HepG2 (cell line): ENCODE data around the gene PIWIL4. TPM values are rescaled to one million over a fixed set of nuclear protein-coding genes. Genes with fewer than 3 reads are reported as not detected.

ENCODE experiments used
- FOXC1 ChIP-seq: sonication (generic); formaldehyde crosslinking; IDR thresholded peaks from 2 replicates; pipeline ENCODE4 v1.8.0; 2022; ENCODE audit warnings: mild to moderate bottlenecking, missing genetic modification reagents, borderline replicate concordance
- HDAC1 ChIP-seq: sonication (generic); formaldehyde crosslinking; IDR thresholded peaks from 2 replicates; pipeline ENCODE4 v1.5.1; 2020; ENCODE audit warnings: mild to moderate bottlenecking, missing genetic modification reagents
- HIVEP1 ChIP-seq: sonication (generic); formaldehyde crosslinking; IDR thresholded peaks from 2 replicates; pipeline ENCODE4 v1.4.0; 2020; ENCODE audit warnings: mild to moderate bottlenecking, missing genetic modification reagents
- HNRNPLL ChIP-seq: fragments of 200-400 bp; formaldehyde crosslinking; IDR thresholded peaks from 2 replicates; pipeline ENCODE4 v1.6.1; 2017; ENCODE audit warnings: mild to moderate bottlenecking, low read depth, low read length; ENCODE audit not compliant: poor library complexity, severe bottlenecking
- NFYC ChIP-seq: IDR thresholded peaks from 2 replicates; pipeline ENCODE4 v1.6.1; 2016; ENCODE audit warnings: missing genetic modification reagents, missing compliant biosample characterization
- ZBTB38 ChIP-seq: sonication (generic); formaldehyde crosslinking; IDR thresholded peaks from 2 replicates; pipeline ENCODE4 v1.5.1; 2020; ENCODE audit warnings: mild to moderate bottlenecking, missing genetic modification reagents
- ZGPAT ChIP-seq: IDR thresholded peaks from 2 replicates; pipeline ENCODE4 v1.6.1; 2016; ENCODE audit warnings: mild to moderate bottlenecking
- ZNF225 ChIP-seq: sonication (generic); formaldehyde crosslinking; IDR thresholded peaks from 2 replicates; pipeline ENCODE4 v1.4.0; 2020; ENCODE audit warnings: mild to moderate bottlenecking, missing genetic modification reagents
- ZNF329 ChIP-seq: sonication (generic); formaldehyde crosslinking; IDR thresholded peaks from 2 replicates; pipeline ENCODE4 v1.9.0; 2021; ENCODE audit warnings: low read depth, mild to moderate bottlenecking, missing genetic modification reagents
- ZNF496 ChIP-seq: sonication (generic); formaldehyde crosslinking; IDR thresholded peaks from 2 replicates; pipeline ENCODE4 v1.8.1; 2023; ENCODE audit warnings: mild to moderate bottlenecking, moderate library complexity, missing genetic modification reagents; ENCODE audit not compliant: insufficient replicate concordance
- ZNF709 ChIP-seq: sonication (generic); formaldehyde crosslinking; IDR thresholded peaks from 2 replicates; pipeline ENCODE4 v1.5.0; 2020; ENCODE audit warnings: mild to moderate bottlenecking, missing genetic modification reagents
- ZNF777 ChIP-seq: sonication (generic); formaldehyde crosslinking; IDR thresholded peaks from 2 replicates; pipeline ENCODE4 v1.4.0; 2020; ENCODE audit warnings: missing genetic modification reagents
- polyA plus RNA-seq, 8 experiments: library from polyadenylated mRNA; depleted of rRNA in 3 of 8; stranded (reverse) in 7 of 8; unstranded in 1 of 8; fragments of >200 nt; fragmentation: Illumina TruSeq in 4 of 8; extraction: Trizol in 4 of 8; gene quantifications; 2 replicates each; pipeline versions ENCODE4 v1.2.1 to v1.2.3, GENCODE V29; 2011 to 2016; ENCODE audit warnings: low read depth in 4 of 8, missing spikeins in 1 of 8, mixed read lengths in 1 of 8; ENCODE audit not compliant: insufficient read depth in 1 of 8
- total RNA-seq, 5 experiments: library from RNA; depleted of rRNA; stranded (reverse); fragments of >200 nt; fragmentation: Illumina TruSeq; extraction: Trizol; gene quantifications; 2 replicates each; pipeline ENCODE4 v1.2.3, GENCODE V29; 2016; ENCODE audit warnings: low read depth in 1 of 5
- TF ChIP-seq, protein P1 (sequence below): sonication (generic); formaldehyde crosslinking; IDR thresholded peaks from 2 replicates; pipeline ENCODE4 v1.4.0; 2020; ENCODE audit warnings: missing genetic modification reagents, low read depth, mild to moderate bottlenecking, borderline replicate concordance
- TF ChIP-seq, protein P2 (sequence below): IDR thresholded peaks from 2 replicates; pipeline ENCODE4 v1.4.0; 2020; ENCODE audit warnings: mild to moderate bottlenecking, missing genetic modification reagents
- TF ChIP-seq, protein P3 (sequence below): sonication (generic); formaldehyde crosslinking; IDR thresholded peaks from 2 replicates; pipeline ENCODE4 v1.4.0; 2020; ENCODE audit warnings: low read depth, mild to moderate bottlenecking, missing genetic modification reagents
- TF ChIP-seq, protein P4 (sequence below): sonication (generic); formaldehyde crosslinking; IDR thresholded peaks from 2 replicates; pipeline ENCODE4 v1.5.0; 2020; ENCODE audit warnings: missing genetic modification reagents

PIWIL4 gene
- total and polyA plus RNA-seq, 2 of the 13 experiments (the other 11 are each of a cell fraction or from before 2014, with no cell fraction given): 0.08 TPM; not detected in 1

GRCh38 chr11:94543695-94544645 lies 23.2 kb upstream of the PIWIL4 start, which contains the start of gene FUT4 (continued):
- TF ChIP-seq HNRNPLL (peak; percentile 67), ZNF225 (peak; percentile 81; the same call in 1 of the 2 replicates), ZBTB38 (CRISPR knock-in tag) (no peak), FOXC1 (CRISPR knock-in tag) (peak; percentile 40; the same call in 1 of the 2 replicates), ZGPAT (CRISPR knock-in tag) (peak; percentile 60; the same call in 1 of the 2 replicates), NFYC (CRISPR knock-in tag) (0 out of 2 replicates have a peak, but pooled peaks have one; percentile 27), HDAC1 (CRISPR knock-in tag) (peak; percentile 30; the same call in 1 of the 2 replicates), ZNF496 (no peak), ZNF709 (CRISPR knock-in tag) (peak; percentile 88), ZNF777 (CRISPR knock-in tag) (peak; percentile 57; the same call in 1 of the 2 replicates), ZNF329 (0 out of 2 replicates have a peak, but pooled peaks have one; percentile 44), HIVEP1 (CRISPR knock-in tag) (0 out of 2 replicates have a peak, but pooled peaks have one; percentile 21)
- TF ChIP-seq, protein P1, sequence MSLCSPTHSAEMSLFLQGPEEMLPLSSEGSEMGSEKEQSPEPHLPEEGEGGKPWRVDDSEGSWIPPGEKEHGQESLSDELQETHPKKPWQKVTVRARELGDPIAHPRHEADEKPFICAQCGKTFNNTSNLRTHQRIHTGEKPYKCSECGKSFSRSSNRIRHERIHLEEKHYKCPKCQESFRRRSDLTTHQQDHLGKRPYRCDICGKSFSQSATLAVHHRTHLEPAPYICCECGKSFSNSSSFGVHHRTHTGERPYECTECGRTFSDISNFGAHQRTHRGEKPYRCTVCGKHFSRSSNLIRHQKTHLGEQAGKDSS (CRISPR knock-in tag): 0 out of 2 replicates have a peak, but pooled peaks have one; percentile 47
- TF ChIP-seq, protein P2, sequence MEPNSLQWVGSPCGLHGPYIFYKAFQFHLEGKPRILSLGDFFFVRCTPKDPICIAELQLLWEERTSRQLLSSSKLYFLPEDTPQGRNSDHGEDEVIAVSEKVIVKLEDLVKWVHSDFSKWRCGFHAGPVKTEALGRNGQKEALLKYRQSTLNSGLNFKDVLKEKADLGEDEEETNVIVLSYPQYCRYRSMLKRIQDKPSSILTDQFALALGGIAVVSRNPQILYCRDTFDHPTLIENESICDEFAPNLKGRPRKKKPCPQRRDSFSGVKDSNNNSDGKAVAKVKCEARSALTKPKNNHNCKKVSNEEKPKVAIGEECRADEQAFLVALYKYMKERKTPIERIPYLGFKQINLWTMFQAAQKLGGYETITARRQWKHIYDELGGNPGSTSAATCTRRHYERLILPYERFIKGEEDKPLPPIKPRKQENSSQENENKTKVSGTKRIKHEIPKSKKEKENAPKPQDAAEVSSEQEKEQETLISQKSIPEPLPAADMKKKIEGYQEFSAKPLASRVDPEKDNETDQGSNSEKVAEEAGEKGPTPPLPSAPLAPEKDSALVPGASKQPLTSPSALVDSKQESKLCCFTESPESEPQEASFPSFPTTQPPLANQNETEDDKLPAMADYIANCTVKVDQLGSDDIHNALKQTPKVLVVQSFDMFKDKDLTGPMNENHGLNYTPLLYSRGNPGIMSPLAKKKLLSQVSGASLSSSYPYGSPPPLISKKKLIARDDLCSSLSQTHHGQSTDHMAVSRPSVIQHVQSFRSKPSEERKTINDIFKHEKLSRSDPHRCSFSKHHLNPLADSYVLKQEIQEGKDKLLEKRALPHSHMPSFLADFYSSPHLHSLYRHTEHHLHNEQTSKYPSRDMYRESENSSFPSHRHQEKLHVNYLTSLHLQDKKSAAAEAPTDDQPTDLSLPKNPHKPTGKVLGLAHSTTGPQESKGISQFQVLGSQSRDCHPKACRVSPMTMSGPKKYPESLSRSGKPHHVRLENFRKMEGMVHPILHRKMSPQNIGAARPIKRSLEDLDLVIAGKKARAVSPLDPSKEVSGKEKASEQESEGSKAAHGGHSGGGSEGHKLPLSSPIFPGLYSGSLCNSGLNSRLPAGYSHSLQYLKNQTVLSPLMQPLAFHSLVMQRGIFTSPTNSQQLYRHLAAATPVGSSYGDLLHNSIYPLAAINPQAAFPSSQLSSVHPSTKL (CRISPR knock-in tag): peak; percentile 17; the same call in 1 of the 2 replicates
- TF ChIP-seq, protein P3, sequence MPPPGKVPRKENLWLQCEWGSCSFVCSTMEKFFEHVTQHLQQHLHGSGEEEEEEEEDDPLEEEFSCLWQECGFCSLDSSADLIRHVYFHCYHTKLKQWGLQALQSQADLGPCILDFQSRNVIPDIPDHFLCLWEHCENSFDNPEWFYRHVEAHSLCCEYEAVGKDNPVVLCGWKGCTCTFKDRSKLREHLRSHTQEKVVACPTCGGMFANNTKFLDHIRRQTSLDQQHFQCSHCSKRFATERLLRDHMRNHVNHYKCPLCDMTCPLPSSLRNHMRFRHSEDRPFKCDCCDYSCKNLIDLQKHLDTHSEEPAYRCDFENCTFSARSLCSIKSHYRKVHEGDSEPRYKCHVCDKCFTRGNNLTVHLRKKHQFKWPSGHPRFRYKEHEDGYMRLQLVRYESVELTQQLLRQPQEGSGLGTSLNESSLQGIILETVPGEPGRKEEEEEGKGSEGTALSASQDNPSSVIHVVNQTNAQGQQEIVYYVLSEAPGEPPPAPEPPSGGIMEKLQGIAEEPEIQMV: peak; percentile 73
- TF ChIP-seq, protein P4, sequence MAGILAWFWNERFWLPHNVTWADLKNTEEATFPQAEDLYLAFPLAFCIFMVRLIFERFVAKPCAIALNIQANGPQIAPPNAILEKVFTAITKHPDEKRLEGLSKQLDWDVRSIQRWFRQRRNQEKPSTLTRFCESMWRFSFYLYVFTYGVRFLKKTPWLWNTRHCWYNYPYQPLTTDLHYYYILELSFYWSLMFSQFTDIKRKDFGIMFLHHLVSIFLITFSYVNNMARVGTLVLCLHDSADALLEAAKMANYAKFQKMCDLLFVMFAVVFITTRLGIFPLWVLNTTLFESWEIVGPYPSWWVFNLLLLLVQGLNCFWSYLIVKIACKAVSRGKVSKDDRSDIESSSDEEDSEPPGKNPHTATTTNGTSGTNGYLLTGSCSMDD (CRISPR knock-in tag): no peak
